ENCODE results near the gene PLXNA2. TPM values are rescaled to one million over a fixed set of nuclear protein-coding genes. Genes with fewer than 3 reads are reported as not detected.

Gene PLXNA2
- total RNA-seq, 2 experiments from 2014 or later = 0.08 TPM; not detected in 1

- no peak overlapping the region for H3K4me3 Mint-ChIP-seq
- H3K27ac Mint-ChIP-seq = no peak overlapping the region
- peaks cover 26% of the 10 kb centered on the region for H3K27me3 Mint-ChIP-seq
- H3K36me3 Mint-ChIP-seq = no peaks in the 10 kb centered on the region
- no peaks in the 10 kb centered on the region for H3K4me1 Mint-ChIP-seq
- no peak for DNase-seq
- no peaks in the 10 kb centered on the region for H3K9me3 Mint-ChIP-seq
Measured at GRCh38 chr1:208166340-208167138, 77.6 kb downstream of the PLXNA2 start.

DNA sequence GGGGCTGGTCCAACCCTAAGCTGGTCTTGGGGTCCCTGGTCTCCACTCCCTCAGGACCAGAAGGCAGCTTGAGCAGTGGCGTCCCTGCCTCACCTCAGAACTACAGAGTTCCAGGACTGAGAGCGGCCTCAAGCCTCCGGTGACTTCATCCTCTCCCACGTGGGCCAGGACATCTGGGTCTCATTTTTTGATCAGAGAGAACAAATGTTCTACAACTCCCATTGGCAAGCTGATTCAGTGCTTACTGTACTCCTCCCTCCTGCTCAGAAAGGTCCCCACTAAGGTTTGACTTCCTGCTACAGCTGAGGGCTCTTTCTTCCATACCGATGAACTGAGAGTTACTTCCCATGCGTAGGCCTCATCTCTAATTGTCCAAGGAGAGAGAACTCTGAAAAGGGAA, 78.5 kb downstream of the PLXNA2 start:
- Mint-ChIP-seq H3K27ac (no peak overlapping the region), H3K27me3 (peaks cover 26% of the 10 kb centered on the region), H3K36me3 (no peaks in the 10 kb centered on the region), H3K9me3 (no peaks in the 10 kb centered on the region), H3K4me1 (no peaks in the 10 kb centered on the region), H3K4me3 (no peak overlapping the region)
- DNase-seq = no peak

- Mint-ChIP-seq H3K27ac (no peak overlapping the region), H3K4me1 (no peaks in the 10 kb centered on the region), H3K27me3 (peaks cover 26% of the 10 kb centered on the region), H3K36me3 (no peaks in the 10 kb centered on the region), H3K9me3 (no peaks in the 10 kb centered on the region), H3K4me3 (no peak overlapping the region)
- no peak for DNase-seq
Measured at GRCh38 chr1:208164609-208165008, 79.6 kb downstream of the PLXNA2 start.

DNA sequence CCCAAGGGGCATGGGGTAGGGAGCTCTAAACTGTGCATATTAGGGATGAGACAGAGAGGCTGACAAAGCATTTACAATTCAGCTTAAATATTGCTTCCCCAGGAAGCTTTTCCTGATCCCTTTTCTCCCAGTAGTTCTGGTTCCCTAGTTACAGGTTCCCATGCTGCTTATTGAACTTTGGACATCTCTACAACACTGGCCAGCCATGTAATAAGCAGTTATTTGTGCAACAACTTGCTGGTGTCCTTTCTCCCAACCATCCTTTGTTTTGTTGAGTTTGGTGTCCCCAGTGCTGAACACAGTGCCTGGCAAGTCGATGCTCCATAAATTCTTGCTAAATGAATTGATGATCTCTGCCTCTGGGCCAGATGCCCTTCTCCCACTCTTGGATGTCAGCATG, 80.6 kb downstream of the PLXNA2 start:
- no peak for DNase-seq
- H3K9me3 Mint-ChIP-seq = no peaks in the 10 kb centered on the region
- H3K36me3 Mint-ChIP-seq = no peaks in the 10 kb centered on the region
- H3K27ac Mint-ChIP-seq = no peak overlapping the region
- H3K4me3 Mint-ChIP-seq = no peak overlapping the region
- peaks cover 26% of the 10 kb centered on the region for H3K27me3 Mint-ChIP-seq
- H3K4me1 Mint-ChIP-seq = no peaks in the 10 kb centered on the region

GRCh38 chr1:208162903-208163302, 81.3 kb downstream of the PLXNA2 start:
- no peaks in the 10 kb centered on the region for H3K9me3 Mint-ChIP-seq
- peaks cover 26% of the 10 kb centered on the region for H3K27me3 Mint-ChIP-seq
- no peak overlapping the region for H3K27ac Mint-ChIP-seq
- H3K4me3 Mint-ChIP-seq = no peak overlapping the region
- DNase-seq = no peak
- H3K36me3 Mint-ChIP-seq = no peaks in the 10 kb centered on the region
- H3K4me1 Mint-ChIP-seq = no peaks in the 10 kb centered on the region

DNA sequence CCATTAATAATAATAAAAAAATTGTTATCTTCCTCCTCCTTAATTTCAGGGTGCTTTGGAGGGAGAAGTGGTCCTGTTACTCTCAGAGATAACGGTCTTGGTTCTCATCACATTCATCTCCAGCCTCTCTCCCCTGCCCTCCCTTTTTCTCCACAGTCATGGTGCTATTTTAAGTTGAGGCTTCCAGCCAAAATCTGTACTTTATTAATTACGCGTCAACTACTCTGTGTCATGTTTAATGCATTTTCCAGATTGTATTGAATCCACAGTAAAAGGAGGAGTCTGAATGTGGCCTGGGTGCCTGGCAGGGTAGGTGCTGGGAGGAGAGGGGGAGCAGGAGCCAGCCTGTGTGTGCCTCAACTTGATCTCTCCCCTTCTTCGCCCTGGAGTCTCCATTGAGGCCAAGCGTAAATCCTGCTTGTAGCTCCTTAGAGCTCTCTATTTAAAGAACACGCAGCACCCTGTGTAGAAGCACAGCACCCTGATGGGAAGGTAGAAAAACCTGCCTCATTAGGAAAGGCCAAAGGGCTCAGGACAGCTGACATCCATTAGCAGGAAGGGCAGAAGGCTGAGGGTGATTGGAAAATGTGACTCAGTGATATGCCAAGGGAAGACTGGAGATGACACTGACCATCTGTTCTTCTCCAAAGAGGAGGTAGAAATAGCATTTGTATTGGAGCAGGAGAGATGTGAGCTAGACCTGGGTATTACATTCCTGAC, 82.4 kb downstream of the PLXNA2 start:
- H3K36me3 Mint-ChIP-seq = no peaks in the 10 kb centered on the region
- no peaks in the 10 kb centered on the region for H3K9me3 Mint-ChIP-seq
- no peak overlapping the region for H3K27ac Mint-ChIP-seq
- no peak for DNase-seq
- H3K4me3 Mint-ChIP-seq = no peak overlapping the region
- H3K4me1 Mint-ChIP-seq = no peaks in the 10 kb centered on the region
- peaks cover 23% of the 10 kb centered on the region for H3K27me3 Mint-ChIP-seq

DNA sequence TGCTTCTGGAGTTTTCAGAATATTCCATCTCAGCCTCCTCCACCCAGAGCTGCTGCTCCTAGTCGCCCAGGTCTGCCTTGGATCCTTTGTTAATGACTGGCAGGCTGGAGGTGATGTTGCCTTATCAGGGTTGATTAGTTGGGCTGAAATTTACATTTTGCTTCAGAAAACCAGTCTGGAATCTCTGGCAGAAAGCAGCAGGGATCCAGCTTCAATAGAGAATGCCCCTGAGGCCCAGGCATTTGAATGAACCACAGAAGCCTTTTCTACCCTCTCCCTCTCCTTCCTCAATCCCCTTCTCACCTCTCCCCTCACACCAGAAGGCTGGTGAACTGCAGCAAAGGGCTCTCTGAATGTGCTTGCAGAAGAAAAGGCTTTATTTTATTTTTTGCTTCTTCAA, 83.2 kb downstream of the PLXNA2 start:
- Mint-ChIP-seq H3K9me3 (no peaks in the 10 kb centered on the region), H3K27me3 (peaks cover 23% of the 10 kb centered on the region), H3K4me3 (no peak overlapping the region), H3K4me1 (no peaks in the 10 kb centered on the region), H3K36me3 (no peaks in the 10 kb centered on the region), H3K27ac (no peak overlapping the region)
- no peak for DNase-seq

GRCh38 chr1:208160259-208160819, 83.8 kb downstream of the PLXNA2 start:
- Mint-ChIP-seq H3K4me1 (no peaks in the 10 kb centered on the region), H3K27me3 (peaks cover 23% of the 10 kb centered on the region), H3K4me3 (no peak overlapping the region), H3K27ac (no peak overlapping the region), H3K9me3 (no peaks in the 10 kb centered on the region), H3K36me3 (no peaks in the 10 kb centered on the region)
- DNase-seq = no peak

DNA sequence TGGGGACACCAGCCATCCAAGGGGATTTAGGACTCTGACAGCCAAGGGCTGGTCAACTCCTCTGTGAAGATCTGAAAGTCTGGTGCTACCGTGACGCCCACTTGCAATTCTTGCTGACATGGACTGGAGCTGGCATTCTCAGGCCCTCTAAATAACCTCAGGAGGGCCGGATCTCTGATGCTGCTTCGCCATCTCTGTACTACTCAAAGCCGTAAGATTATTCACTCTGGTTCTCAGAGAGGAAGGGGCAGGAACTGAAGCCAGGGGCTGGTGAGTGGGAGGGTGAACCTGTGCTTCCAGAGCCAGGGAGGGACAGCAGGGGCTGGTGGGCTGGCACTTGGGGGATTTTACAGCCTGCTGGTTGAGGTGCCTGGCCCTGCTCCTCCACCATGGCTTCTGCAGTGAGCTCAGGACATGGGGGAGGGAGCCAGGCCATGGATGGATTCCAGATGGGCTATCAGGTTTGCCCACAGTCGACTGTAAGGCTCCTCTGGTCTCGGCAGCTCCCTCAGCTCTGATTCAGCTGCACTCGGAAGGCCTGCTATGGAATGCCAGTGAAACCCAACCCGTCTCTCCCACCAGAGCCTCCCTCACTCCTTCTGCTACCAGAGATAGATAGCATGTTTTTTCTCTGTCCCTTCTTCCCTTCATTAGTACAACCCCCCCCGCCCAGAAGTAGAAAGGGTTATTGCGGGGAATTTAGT, 84.5 kb downstream of the PLXNA2 start:
- peaks cover 18% of the 10 kb centered on the region for H3K27me3 Mint-ChIP-seq
- no peaks in the 10 kb centered on the region for H3K36me3 Mint-ChIP-seq
- H3K9me3 Mint-ChIP-seq = no peaks in the 10 kb centered on the region
- no peaks in the 10 kb centered on the region for H3K4me1 Mint-ChIP-seq
- no peak for DNase-seq
- no peak overlapping the region for H3K27ac Mint-ChIP-seq
- H3K4me3 Mint-ChIP-seq = no peak overlapping the region

DNA sequence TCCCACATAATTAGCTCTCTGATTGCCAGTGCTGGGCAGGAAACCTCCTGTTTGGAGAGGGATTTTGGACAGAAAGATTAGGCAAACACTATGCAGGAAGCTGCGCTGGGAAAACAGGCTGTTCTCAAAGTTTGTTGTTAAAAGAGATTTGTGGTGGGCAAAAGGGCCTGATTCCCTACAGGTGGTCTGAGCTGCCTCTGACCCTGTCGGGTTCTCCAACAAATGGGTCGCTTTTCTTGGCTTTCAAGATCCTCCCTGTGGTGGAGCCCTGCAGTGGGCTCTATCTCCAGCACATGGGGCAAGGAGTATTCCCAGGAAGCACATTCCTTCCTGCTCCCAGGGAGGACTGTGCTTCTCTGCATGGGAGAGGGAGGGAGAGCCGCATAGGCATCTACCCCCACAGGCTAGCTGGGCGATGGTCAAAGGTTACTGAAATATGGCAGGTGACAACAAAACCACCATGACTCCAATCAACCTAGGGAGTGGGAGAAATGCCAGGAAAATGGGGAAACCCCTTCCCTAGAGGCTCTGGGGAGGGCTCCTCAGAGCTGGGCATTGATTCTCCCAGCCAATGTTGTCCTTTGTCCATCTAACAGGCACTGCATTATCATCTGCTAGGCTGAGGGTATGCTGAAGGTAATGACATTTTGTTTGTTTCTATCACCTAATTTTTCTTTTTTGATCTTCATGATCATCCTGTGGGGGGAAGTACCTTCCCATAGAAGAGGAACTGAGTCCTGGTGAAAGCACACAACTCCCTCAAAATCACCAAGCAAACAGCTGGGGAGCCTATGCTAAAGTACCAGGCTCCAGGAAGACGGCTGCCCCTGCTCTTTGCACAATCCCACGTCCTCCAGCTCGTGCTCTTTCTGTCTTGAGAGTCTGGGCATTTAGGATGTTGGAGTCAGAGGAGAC, 85.3 kb downstream of the PLXNA2 start:
- Mint-ChIP-seq H3K36me3 (no peaks in the 10 kb centered on the region), H3K27ac (no peak overlapping the region), H3K4me3 (no peak overlapping the region), H3K4me1 (no peaks in the 10 kb centered on the region), H3K9me3 (no peaks in the 10 kb centered on the region), H3K27me3 (peaks cover 11% of the 10 kb centered on the region)
- no peak for DNase-seq

GRCh38 chr1:208157769-208158168, 86.4 kb downstream of the PLXNA2 start:
- Mint-ChIP-seq H3K4me3 (no peak overlapping the region), H3K27me3 (peaks cover 2% of the 10 kb centered on the region), H3K4me1 (no peaks in the 10 kb centered on the region), H3K36me3 (no peaks in the 10 kb centered on the region), H3K9me3 (no peaks in the 10 kb centered on the region), H3K27ac (no peak overlapping the region)
- DNase-seq = no peak

DNA sequence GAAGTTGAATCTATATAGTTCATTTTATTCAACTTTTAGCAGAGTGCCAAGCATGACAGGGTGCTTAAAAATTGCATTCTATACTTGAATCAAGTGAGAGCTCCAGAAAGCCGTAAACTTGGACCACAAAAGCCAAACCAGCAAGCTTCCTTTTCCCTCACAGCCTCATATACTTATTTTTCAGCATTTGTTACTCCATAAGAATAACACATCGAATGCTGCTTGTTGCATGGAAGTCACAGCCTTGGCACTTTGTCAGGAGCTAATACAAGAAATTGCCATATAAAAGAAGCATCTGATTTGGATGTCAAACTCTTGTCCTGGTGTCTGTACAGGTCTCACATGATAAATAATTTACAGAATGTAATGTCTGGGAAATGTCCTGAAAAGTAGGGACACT, 87.4 kb downstream of the PLXNA2 start:
- no peaks in the 10 kb centered on the region for H3K27me3 Mint-ChIP-seq
- H3K27ac Mint-ChIP-seq = no peak overlapping the region

DNA sequence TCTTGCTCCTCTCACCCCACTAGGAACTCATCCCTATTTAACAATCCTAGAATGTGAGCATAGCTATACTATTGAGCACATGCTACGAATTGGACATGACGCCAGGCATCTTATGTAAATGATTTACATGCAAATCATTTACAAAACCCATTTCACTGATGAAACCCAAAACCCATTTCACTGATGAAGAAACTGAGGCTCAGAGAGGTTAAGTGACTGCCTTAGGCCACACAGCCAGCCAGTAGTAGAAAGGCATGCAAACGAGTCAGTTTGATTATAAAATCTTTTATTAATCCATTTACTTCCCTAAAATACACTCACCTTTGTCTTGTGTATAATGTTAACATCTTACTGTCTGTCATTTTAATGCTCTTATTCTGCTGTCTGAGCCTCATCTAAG, 87.9 kb downstream of the PLXNA2 start:
- Mint-ChIP-seq H3K36me3 (no peaks in the 10 kb centered on the region), H3K4me1 (no peaks in the 10 kb centered on the region), H3K27ac (no peak overlapping the region), H3K9me3 (no peaks in the 10 kb centered on the region), H3K27me3 (no peaks in the 10 kb centered on the region), H3K4me3 (no peak overlapping the region)
- no peak for DNase-seq

More for the DNA sequence above, 87.4 kb downstream of the PLXNA2 start:
- H3K9me3 Mint-ChIP-seq = no peaks in the 10 kb centered on the region
- no peaks in the 10 kb centered on the region for H3K36me3 Mint-ChIP-seq
- DNase-seq = no peak
- H3K4me3 Mint-ChIP-seq = no peak overlapping the region
- no peaks in the 10 kb centered on the region for H3K4me1 Mint-ChIP-seq
